Measurements from ENCODE around the gene IFITM5.

DNA sequence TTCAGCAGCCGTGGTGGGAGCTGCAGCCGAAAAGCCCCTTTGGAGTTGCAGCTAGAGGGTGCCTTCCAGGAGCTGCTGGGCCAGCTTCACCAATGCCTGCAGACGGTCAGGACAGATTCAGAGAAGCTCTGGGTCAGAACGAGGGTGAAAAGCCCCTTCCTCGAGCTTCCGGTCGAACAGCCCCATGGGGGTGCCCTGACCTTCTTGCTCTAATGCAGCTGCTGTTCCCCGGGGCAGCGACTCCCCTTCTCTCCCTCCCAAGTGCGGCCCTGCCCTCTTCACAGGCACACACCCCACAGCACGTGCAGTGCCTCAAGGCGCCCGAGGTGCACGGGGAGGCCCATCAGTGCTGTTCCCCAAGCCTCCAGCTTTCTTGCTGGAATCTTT lies 31.0 kb upstream of the IFITM5 start:
- TF ChIP-seq, protein P1, sequence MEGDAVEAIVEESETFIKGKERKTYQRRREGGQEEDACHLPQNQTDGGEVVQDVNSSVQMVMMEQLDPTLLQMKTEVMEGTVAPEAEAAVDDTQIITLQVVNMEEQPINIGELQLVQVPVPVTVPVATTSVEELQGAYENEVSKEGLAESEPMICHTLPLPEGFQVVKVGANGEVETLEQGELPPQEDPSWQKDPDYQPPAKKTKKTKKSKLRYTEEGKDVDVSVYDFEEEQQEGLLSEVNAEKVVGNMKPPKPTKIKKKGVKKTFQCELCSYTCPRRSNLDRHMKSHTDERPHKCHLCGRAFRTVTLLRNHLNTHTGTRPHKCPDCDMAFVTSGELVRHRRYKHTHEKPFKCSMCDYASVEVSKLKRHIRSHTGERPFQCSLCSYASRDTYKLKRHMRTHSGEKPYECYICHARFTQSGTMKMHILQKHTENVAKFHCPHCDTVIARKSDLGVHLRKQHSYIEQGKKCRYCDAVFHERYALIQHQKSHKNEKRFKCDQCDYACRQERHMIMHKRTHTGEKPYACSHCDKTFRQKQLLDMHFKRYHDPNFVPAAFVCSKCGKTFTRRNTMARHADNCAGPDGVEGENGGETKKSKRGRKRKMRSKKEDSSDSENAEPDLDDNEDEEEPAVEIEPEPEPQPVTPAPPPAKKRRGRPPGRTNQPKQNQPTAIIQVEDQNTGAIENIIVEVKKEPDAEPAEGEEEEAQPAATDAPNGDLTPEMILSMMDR (IDR thresholded peaks at IDR 0.05): no peak
- TF ChIP-seq POLR2A (IDR thresholded peaks at IDR 0.05): no peak

Measured in ovary (tissue), 3 donors.